ENCODE measurements around the gene MCEE. TPM values are rescaled to one million over a fixed set of nuclear protein-coding genes. Genes with fewer than 3 reads are reported as not detected.

The MCEE gene
- total RNA-seq, 1 experiment from 2014 or later, result 14.9 TPM

DNA sequence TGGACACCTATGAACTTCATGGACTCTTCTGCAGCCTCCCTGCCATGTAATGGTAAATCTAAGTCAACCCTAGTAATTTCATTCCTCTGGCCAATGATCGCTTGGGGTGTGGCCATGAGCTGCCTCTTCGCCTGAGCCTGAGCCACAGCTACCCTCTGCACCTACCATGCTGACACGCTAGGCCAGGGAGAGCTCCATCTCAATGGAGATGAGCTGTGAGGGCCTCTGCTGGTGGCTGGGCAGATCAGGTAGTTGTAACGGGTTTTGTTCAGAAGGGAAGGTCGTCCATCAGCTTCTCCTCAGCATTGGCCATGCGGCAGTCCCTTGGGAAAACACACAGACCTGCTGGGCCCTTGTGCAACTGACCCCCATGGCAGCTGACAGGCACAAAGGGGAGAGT is 24.8 kb upstream of the MCEE start:
- BruUV-seq (replicated peaks), result no TSS peak
- Mint-ChIP-seq H3K4me3 (ENCODE audit: unreplicated experiment) (no peak overlapping the region), H3K36me3 (ENCODE audit: insufficient read depth, unreplicated experiment) (peaks cover 16% of the 10 kb centered on the region), H3K27me3 (ENCODE audit: insufficient read depth, unreplicated experiment) (no peaks in the 10 kb centered on the region), H3K27ac (ENCODE audit: low read depth, unreplicated experiment) (no peak overlapping the region), H3K4me1 (ENCODE audit: insufficient read depth, unreplicated experiment) (peaks cover 12% of the 10 kb centered on the region), H3K9me3 (ENCODE audit: unreplicated experiment) (no peaks in the 10 kb centered on the region)
- ChIA-PET POLR2A (interaction anchor here (0.6 kb wide), 1 partner anchor 73 kb away, joined by 3 read pairs; no protein-coding TSS in a partner anchor), CTCF (interaction anchor here (0.6 to 2.0 kb wide), 6 partner anchors 12 to 319 kb away, joined by 3 to 5 read pairs (median 4); no protein-coding TSS in a partner anchor)
- DNase-seq (ENCODE audit: unreplicated experiment), result peak; percentile 56
- intact Hi-C loops (cut with micrococcal nuclease), result loop anchor here (1.0 to 5.0 kb wide), 3 partner anchors 54 to 131 kb away; no protein-coding TSS in a partner anchor
- TF ChIP-seq, protein P1, sequence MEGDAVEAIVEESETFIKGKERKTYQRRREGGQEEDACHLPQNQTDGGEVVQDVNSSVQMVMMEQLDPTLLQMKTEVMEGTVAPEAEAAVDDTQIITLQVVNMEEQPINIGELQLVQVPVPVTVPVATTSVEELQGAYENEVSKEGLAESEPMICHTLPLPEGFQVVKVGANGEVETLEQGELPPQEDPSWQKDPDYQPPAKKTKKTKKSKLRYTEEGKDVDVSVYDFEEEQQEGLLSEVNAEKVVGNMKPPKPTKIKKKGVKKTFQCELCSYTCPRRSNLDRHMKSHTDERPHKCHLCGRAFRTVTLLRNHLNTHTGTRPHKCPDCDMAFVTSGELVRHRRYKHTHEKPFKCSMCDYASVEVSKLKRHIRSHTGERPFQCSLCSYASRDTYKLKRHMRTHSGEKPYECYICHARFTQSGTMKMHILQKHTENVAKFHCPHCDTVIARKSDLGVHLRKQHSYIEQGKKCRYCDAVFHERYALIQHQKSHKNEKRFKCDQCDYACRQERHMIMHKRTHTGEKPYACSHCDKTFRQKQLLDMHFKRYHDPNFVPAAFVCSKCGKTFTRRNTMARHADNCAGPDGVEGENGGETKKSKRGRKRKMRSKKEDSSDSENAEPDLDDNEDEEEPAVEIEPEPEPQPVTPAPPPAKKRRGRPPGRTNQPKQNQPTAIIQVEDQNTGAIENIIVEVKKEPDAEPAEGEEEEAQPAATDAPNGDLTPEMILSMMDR (IDR thresholded peaks at IDR 0.05; ENCODE audit: unreplicated experiment), result peak; percentile 29

- no peak for DNase-seq (ENCODE audit: unreplicated experiment)
- ChIA-PET CTCF (interaction anchor here (0.6 to 1.4 kb wide), 5 partner anchors 11 to 356 kb away, joined by 3 to 5 read pairs (median 3); no protein-coding TSS in a partner anchor), POLR2A (interaction anchor here (0.6 kb wide), 1 partner anchor 74 kb away, joined by 3 read pairs; no protein-coding TSS in a partner anchor)
- Mint-ChIP-seq H3K4me1 (ENCODE audit: insufficient read depth, unreplicated experiment) (peaks cover 9% of the 10 kb centered on the region), H3K27ac (ENCODE audit: low read depth, unreplicated experiment) (no peak overlapping the region), H3K27me3 (ENCODE audit: insufficient read depth, unreplicated experiment) (no peaks in the 10 kb centered on the region), H3K4me3 (ENCODE audit: unreplicated experiment) (no peak overlapping the region), H3K9me3 (ENCODE audit: unreplicated experiment) (no peaks in the 10 kb centered on the region), H3K36me3 (ENCODE audit: insufficient read depth, unreplicated experiment) (peaks cover 17% of the 10 kb centered on the region)
- intact Hi-C loops (cut with micrococcal nuclease), result no loop called here
- TF ChIP-seq, protein P1 (IDR thresholded peaks at IDR 0.05; ENCODE audit: unreplicated experiment), result no peak
- BruUV-seq (replicated peaks), result no TSS peak
Observed at GRCh38 chr2:71154279-71154678, 24.2 kb upstream of the MCEE start.

DNA sequence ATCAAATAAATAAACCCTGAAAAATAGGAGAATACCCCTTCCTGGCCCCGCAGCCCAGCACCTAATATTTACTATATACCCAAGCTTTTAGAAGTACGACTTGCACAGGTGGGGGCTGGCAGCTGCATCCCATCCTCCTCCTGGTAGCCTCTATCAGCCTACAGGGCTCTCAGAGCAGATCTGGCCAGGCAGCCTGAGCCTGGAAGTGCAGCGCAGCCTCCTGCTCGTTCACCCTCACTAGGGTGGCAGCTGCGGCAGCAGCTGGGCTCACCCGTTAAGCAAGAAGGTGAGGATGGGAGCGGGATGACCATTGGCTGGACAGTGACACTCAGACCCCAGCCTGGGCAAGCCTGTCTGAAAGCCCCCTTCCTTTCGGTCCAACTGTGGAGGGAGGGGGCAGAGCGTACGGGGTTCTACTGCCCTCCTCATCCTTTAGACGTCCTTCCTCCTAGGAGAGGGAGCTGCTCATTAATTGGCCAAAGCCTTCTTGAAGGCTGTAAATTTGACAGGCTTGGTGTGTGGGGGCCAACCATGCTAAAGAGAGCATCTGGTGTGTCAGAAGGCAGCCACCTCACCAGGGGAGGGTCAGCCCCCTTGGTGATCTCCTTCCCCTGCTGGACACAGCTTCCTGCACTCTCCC is 23.7 kb upstream of the MCEE start:
- intact Hi-C loops (cut with micrococcal nuclease), result no loop called here
- ChIA-PET POLR2A (no interaction called here), CTCF (interaction anchor here (0.6 to 1.4 kb wide), 5 partner anchors 20 to 357 kb away, joined by 3 to 5 read pairs (median 3); no protein-coding TSS in a partner anchor)
- H3K27me3 Mint-ChIP-seq (ENCODE audit: insufficient read depth, unreplicated experiment), result no peaks in the 10 kb centered on the region
- DNase-seq (ENCODE audit: unreplicated experiment), result no peak
- peaks cover 9% of the 10 kb centered on the region for H3K4me1 Mint-ChIP-seq (ENCODE audit: insufficient read depth, unreplicated experiment)
- no TSS peak for BruUV-seq (replicated peaks)
- no peak overlapping the region for H3K27ac Mint-ChIP-seq (ENCODE audit: low read depth, unreplicated experiment)
- H3K9me3 Mint-ChIP-seq (ENCODE audit: unreplicated experiment), result no peaks in the 10 kb centered on the region
- TF ChIP-seq, protein P1 (IDR thresholded peaks at IDR 0.05; ENCODE audit: unreplicated experiment), result no peak
- H3K4me3 Mint-ChIP-seq (ENCODE audit: unreplicated experiment), result no peak overlapping the region
- peaks cover 23% of the 10 kb centered on the region for H3K36me3 Mint-ChIP-seq (ENCODE audit: insufficient read depth, unreplicated experiment)

GRCh38 chr2:71151620-71152019 is 21.6 kb upstream of the MCEE start:
- CTCF ChIA-PET, result interaction anchor here (0.5 to 2.2 kb wide), 4 partner anchors 41 to 363 kb away, joined by 3 to 7 read pairs (median 3); no protein-coding TSS in a partner anchor
- no peak overlapping the region for H3K27ac Mint-ChIP-seq (ENCODE audit: low read depth, unreplicated experiment)
- no peaks in the 10 kb centered on the region for H3K9me3 Mint-ChIP-seq (ENCODE audit: unreplicated experiment)
- TF ChIP-seq, protein P1 (IDR thresholded peaks at IDR 0.05; ENCODE audit: unreplicated experiment), result no peak
- POLR2A ChIA-PET, result interaction anchor here (0.6 kb wide), 1 partner anchor 476 kb away, joined by 3 read pairs; no protein-coding TSS in a partner anchor
- intact Hi-C loops (cut with micrococcal nuclease), result no loop called here
- no TSS peak for BruUV-seq (replicated peaks)
- H3K27me3 Mint-ChIP-seq (ENCODE audit: insufficient read depth, unreplicated experiment), result no peaks in the 10 kb centered on the region
- H3K4me3 Mint-ChIP-seq (ENCODE audit: unreplicated experiment), result no peak overlapping the region
- no peaks in the 10 kb centered on the region for H3K4me1 Mint-ChIP-seq (ENCODE audit: insufficient read depth, unreplicated experiment)
- peaks cover 44% of the 10 kb centered on the region for H3K36me3 Mint-ChIP-seq (ENCODE audit: insufficient read depth, unreplicated experiment)
- DNase-seq (ENCODE audit: unreplicated experiment), result no peak
